Globus pallidus (tissue), 1 donor: ENCODE data around the gene PALM3.
A peak's percentile ranks its signal among the peaks of the same experiment; 100 is the strongest.

ENCODE experiments used
- DNase-seq: peaks from one replicate; pipeline ENCODE4 v3.0.0-alpha.2; 2015; ENCODE audit warnings: low spot score

PALM3 gene, protein sequence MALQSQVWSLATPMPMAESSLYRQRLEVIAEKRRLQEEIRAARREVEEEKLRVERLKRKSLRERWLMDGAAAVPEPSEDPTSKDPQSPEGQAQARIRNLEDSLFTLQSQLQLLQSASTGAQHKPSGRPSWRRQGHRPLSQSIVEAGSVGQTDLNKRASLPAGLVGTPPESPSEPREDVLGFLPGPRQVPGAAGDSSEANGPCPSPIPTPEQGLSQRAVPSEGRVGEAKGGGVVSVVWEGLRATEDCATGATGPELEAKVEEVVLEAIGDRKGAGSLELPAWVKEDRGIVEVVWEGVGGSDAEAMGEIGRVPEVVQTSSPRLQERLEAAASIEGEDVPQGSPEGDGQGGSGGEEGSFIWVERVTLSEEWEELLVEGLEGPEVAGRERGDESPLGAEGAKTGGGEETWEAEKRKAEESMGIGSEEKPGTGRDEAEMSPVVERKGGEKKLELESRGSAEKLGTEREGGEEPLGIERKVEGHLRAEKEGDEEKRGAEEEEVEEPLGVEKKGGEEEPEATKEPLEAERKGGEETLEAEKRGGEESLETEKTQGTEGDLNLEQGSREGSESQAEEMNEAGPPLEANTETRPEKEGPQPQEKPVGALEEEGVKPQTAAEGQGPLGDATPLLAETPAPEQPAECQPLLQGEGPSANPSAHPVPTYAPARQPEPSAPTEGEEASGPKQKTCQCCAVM

DNA sequence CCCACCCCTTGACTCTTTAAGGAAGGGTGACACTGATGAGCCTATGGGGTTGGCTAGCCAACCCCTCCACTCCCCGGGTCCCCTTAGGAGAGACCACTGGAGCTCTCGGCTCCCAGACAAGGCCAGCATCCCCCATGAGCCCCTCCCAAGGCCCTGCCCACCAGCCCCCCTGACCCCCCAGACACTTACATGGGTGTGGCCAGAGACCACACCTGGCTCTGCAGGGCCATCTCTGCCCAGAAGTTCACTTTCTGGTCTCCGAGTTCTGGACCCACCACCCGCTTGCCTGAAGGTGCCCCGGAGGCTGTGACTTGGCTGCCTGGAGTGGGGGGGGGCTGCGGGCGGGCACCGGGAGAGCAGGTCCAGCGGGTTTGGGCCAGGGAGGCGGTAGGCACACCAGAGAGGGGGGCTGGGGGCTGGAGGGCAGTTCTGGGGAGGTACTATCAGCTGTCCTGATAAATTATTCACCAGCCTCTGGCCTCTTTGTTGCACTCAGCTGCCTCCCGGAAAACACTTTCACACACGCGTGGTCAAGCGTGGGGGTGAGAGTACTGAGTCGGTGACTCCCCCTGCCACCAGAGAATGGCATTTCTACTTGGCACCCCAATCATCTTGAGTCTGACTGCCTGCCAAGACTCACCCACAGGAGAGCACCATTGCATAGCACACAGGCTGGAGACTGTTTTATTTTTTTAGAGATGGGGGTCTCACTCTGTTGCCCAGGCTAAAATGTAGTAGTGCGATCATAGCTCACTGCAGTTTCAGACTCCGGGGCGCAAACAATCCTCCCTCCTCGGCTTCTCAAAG, at the start of gene PALM3:
PALM3 (minus strand) TSS at position 326 of the 807 bp plus-strand sequence; CDS start at position 230, 96 bp downstream.
- DNase-seq = no peak

DNA sequence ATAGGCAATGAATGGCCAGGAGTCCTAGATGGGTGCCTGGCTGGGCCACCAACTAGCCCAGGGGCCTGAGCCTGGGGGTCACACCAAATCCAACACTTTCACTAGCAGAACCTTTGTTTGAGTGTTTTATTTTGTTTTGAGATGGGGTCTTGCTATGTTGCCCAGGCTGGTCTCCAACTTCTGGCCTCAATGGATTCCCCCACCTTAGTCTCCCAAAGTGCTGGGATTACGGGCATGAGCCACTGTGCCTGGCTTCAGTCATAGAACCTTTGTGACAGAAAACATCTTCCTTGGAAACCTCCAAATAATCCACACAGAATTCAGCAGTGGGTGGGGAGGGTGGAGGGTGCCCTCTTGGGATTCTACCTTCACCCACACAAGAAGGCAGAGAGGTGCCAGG, 49.6 kb upstream of the PALM3 start:
- DNase-seq = no peak

- DNase-seq = no peak
These were observed 48.8 kb upstream of the PALM3 start for GRCh38 chr19:14110650-14111049.

GRCh38 chr19:14107581-14108461, 45.9 kb upstream of the PALM3 start:
- no peak for DNase-seq

- DNase-seq = no peak
These were observed 45.0 kb upstream of the PALM3 start for GRCh38 chr19:14106840-14107239.

- DNase-seq = no peak
These were observed 43.8 kb upstream of the PALM3 start for GRCh38 chr19:14105680-14106079.

DNA sequence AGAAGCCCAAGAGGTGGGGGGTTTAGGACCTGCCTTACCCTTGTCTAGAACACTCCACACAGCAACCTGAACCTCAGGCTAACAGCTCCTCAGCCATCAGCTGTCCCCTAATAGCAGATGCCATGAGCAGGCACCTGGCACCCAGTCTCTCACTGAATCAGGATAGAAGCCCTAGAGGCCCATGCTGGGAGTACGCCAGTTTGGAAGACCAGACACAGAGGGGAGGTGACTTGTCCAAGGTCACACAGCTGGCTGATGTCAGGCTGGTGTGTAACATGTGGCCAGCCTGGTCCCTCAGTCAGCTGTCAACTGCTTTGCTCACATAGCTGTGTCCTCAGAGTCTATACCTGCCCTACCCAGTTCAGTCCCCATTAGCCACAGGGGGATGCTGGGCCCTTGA, 41.4 kb upstream of the PALM3 start:
- no peak for DNase-seq

DNA sequence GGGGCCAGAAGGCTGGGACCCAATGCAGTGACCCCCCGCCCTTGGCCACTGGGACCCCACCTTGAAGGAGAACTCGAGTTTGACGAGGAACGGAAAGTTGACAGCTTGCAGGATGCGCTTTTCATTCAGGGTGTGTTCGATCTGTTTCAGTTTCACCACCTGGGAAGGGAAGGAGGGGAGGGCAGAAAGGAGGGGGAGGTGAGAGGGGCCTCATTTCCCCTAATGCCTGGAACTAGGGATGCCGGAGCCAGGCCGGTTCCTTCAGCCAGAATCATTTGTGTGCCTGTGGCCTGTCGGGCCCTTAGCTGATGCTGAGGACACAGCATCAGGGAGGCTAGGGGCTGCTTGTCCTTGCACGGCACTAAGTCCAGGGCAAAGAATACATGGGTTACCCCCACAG, 40.9 kb upstream of the PALM3 start:
- DNase-seq = no peak

DNA sequence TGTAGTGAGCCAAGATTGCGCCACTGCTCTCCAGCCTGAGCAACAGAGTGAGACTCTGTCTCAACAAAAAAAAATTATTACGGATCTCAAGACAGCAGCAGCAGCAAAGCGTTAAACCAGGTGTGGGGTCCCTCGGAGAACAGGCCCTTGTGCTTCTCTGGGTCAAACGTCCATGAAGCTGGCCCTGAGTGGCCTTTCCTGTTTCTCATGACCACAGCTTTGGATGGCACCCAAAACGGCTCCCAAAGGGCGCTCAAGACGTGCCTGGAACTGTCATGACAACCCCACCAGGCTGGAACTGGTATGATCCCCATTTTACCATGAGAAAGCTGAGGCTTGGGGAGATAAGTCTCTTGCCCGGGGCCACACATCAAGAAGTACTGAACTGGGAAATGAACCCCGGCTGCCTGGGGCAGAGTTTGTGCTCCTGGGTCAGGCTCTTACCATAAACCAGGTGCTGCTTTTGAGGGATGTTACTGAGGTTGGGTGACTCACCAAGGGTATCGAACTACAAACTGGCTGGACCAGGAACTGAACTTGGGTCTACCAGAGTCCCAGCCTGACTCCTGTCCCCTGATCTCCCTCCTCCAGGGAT, 40.3 kb upstream of the PALM3 start:
- DNase-seq = no peak

GRCh38 chr19:14101003-14101545, 39.2 kb upstream of the PALM3 start:
- no peak for DNase-seq

DNA sequence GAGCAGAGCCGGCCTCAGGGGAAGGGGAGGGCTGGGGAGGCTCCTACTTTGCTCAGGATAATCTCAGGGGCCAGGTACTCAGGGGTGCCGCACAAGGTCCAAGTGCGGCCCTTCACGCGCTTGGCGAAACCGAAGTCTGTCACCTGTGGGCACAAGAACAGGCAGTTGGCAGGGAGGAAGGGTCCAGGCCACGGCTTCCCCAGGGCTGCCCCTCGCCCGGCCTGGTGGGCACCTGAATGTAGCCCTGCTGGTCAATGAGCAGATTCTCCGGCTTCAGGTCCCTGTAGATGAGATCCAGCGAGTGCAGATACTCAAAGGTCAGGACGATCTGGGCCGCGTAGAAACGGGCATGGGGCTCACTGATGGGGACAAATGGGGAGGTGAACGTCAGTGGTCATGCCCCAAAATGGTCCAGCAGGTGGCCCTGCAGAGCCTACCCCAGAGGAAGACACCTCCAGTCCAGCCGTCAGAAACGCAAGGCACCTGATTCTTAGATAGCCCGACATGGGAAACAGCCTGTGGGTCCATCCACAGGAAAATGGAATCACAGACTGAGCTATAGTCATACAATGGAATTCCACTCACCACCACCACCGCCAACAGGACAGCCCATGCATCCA, 35.8 kb upstream of the PALM3 start:
- no peak for DNase-seq

- DNase-seq = no peak
These were observed 34.6 kb upstream of the PALM3 start for GRCh38 chr19:14096272-14096992.

GRCh38 chr19:14094854-14095253, 33.0 kb upstream of the PALM3 start:
- DNase-seq = no peak

- no peak for DNase-seq
These were observed 31.4 kb upstream of the PALM3 start for GRCh38 chr19:14093117-14093823.

GRCh38 chr19:14091813-14092462, 30.1 kb upstream of the PALM3 start:
- DNase-seq = no peak

GRCh38 chr19:14091081-14091812, 29.4 kb upstream of the PALM3 start:
- DNase-seq = no peak

- DNase-seq = peak; percentile 88
These were observed 28.7 kb upstream of the PALM3 start, which contains the start of gene SAMD1 for GRCh38 chr19:14090509-14091080. Gene SAMD1, minus strand, starts transcription at chr19:14090751.
